ENCODE results near the gene FCN1. TPM values are rescaled to one million over a fixed set of nuclear protein-coding genes. Genes with fewer than 3 reads are reported as not detected.

FCN1 gene
- total and polyA plus RNA-seq, 2 donors (not counting 1 experiment from before 2014, with no cell fraction given) = not detected

DNA sequence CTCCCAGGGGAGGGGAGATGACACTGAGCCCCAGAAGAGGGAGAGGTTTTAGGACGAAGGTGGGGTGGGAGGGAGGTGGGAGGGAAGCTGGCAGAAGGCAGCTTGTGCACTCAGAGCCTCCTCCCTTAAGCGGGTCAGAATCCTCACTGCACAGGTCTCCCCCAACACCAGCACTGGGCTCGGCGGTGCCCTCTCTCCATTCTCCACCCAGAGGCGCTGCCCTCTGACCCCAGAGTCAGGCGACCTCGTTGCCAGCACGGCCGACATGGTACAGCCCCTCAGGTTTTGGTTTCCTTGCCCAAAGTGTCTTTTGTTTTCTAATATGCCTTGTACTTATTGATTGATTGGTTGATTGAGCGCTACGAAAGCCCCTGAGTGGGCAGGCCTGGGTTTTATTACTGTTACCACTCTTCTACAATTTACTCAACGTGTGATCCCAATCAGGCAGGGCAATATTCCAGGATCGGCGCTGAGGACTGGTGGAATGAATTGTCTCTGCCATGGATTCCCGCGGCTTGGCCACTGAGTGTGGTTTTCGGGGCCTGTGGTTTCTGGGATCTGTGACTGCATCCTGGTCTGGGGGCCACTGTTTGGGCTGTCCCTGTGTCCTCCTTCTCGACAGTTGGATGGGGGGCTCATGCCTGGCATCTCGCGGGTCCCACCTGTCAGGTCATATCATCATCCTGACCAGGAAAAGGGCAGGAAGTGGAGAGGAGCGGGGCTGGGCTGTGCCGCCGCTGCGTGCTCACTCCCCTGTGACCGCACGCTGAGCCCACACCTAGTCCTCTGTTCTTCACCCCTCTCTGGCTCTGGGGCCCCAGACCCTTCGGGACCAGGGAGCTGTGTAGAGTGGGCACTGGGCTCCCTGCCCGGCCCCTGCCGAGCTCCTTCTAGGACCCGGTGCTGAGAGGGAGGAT, 46.7 kb downstream of the FCN1 start:
- Histone ChIP-seq H3K27ac (ENCODE audit: insufficient read depth, low read length) (no peak overlapping the region), H2AFZ (ENCODE audit: low read length) (no peak overlapping the region)

DNA sequence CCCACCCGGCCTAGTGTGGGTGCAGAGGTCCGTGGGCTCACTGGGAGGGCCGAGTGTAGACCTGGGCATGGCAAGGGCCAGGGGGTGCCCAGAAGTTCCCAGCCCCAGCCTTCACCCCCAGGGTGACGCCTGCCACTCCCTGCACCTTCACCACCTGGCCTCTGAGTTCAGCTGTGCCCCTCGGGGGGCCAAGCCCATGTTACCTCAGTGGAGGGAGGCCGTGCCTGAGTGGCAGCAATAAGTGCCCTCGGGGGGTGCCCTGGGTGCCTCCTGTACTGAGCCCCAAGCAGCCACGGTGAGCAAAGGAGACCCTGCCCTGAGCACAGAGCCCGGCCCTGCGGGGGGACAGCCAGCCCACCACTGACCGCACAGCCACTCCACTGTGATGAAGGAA, 47.4 kb downstream of the FCN1 start:
- Histone ChIP-seq H4K20me1 (ENCODE audit: control insufficient read depth, extremely low read depth, insufficient read depth, low read length) (no peaks in the 10 kb centered on the region), H3K4me3 (replicated peaks in 1 of 4; ENCODE audit: control extremely low read depth in 1 of 4, insufficient read depth in 1 of 4, low read depth in 3 of 4, low read length in 4 of 4) (no peak overlapping the region), H3K79me2 (ENCODE audit: control insufficient read depth, insufficient read depth, low read length) (no peaks in the 10 kb centered on the region), H3K9ac (ENCODE audit: insufficient read depth, low read length) (no peak overlapping the region), H3K4me1 (ENCODE audit: control insufficient read depth, extremely low read depth, insufficient read depth, low read length) (no peaks in the 10 kb centered on the region), H3K9me3 (ENCODE audit: control insufficient read depth, insufficient read depth, low read depth, low read length) (no peaks in the 10 kb centered on the region), H3K36me3 (ENCODE audit: control insufficient read depth, insufficient read depth, low read length) (no peaks in the 10 kb centered on the region), H3K27ac (ENCODE audit: insufficient read depth, low read length) (no peak overlapping the region), H2AFZ (ENCODE audit: low read length) (no peak overlapping the region), H3K27me3 (ENCODE audit: control insufficient read depth, insufficient read depth, low read length) (peaks cover 3% of the 10 kb centered on the region), H3K4me2 (ENCODE audit: extremely low read depth, insufficient read depth, low read length) (no peak overlapping the region)
- TF ChIP-seq, protein P1, sequence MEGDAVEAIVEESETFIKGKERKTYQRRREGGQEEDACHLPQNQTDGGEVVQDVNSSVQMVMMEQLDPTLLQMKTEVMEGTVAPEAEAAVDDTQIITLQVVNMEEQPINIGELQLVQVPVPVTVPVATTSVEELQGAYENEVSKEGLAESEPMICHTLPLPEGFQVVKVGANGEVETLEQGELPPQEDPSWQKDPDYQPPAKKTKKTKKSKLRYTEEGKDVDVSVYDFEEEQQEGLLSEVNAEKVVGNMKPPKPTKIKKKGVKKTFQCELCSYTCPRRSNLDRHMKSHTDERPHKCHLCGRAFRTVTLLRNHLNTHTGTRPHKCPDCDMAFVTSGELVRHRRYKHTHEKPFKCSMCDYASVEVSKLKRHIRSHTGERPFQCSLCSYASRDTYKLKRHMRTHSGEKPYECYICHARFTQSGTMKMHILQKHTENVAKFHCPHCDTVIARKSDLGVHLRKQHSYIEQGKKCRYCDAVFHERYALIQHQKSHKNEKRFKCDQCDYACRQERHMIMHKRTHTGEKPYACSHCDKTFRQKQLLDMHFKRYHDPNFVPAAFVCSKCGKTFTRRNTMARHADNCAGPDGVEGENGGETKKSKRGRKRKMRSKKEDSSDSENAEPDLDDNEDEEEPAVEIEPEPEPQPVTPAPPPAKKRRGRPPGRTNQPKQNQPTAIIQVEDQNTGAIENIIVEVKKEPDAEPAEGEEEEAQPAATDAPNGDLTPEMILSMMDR (conservative IDR thresholded peaks at IDR 0.05 in 1 of 2, IDR thresholded peaks at IDR 0.05 in 1 of 2; ENCODE audit: low read depth in 1 of 2, low read length in 2 of 2) = no peak
- TF ChIP-seq EZH2 (IDR thresholded peaks at IDR 0.05; ENCODE audit: low read length, missing control alignments) = no peak
- no peak for DNase-seq (ENCODE audit: low read depth in 2 of 2)

More for the DNA sequence above, 46.7 kb downstream of the FCN1 start:
- DNase-seq (ENCODE audit: low read depth in 2 of 2) = no peak
- Histone ChIP-seq H3K9me3 (ENCODE audit: control insufficient read depth, insufficient read depth, low read depth, low read length) (no peaks in the 10 kb centered on the region), H3K4me2 (ENCODE audit: extremely low read depth, insufficient read depth, low read length) (no peak overlapping the region), H4K20me1 (ENCODE audit: control insufficient read depth, extremely low read depth, insufficient read depth, low read length) (no peaks in the 10 kb centered on the region), H3K27me3 (ENCODE audit: control insufficient read depth, insufficient read depth, low read length) (peaks cover 3% of the 10 kb centered on the region), H3K4me1 (ENCODE audit: control insufficient read depth, extremely low read depth, insufficient read depth, low read length) (no peaks in the 10 kb centered on the region), H3K9ac (ENCODE audit: insufficient read depth, low read length) (no peak overlapping the region), H3K4me3 (replicated peaks in 1 of 4; ENCODE audit: control extremely low read depth in 1 of 4, insufficient read depth in 1 of 4, low read depth in 3 of 4, low read length in 4 of 4) (no peak overlapping the region), H3K36me3 (ENCODE audit: control insufficient read depth, insufficient read depth, low read length) (no peaks in the 10 kb centered on the region), H3K79me2 (ENCODE audit: control insufficient read depth, insufficient read depth, low read length) (no peaks in the 10 kb centered on the region)
- TF ChIP-seq EZH2 (IDR thresholded peaks at IDR 0.05; ENCODE audit: low read length, missing control alignments) = no peak
- TF ChIP-seq, protein P1 (conservative IDR thresholded peaks at IDR 0.05 in 1 of 2, IDR thresholded peaks at IDR 0.05 in 1 of 2; ENCODE audit: low read depth in 1 of 2, low read length in 2 of 2) = no peak

DNA sequence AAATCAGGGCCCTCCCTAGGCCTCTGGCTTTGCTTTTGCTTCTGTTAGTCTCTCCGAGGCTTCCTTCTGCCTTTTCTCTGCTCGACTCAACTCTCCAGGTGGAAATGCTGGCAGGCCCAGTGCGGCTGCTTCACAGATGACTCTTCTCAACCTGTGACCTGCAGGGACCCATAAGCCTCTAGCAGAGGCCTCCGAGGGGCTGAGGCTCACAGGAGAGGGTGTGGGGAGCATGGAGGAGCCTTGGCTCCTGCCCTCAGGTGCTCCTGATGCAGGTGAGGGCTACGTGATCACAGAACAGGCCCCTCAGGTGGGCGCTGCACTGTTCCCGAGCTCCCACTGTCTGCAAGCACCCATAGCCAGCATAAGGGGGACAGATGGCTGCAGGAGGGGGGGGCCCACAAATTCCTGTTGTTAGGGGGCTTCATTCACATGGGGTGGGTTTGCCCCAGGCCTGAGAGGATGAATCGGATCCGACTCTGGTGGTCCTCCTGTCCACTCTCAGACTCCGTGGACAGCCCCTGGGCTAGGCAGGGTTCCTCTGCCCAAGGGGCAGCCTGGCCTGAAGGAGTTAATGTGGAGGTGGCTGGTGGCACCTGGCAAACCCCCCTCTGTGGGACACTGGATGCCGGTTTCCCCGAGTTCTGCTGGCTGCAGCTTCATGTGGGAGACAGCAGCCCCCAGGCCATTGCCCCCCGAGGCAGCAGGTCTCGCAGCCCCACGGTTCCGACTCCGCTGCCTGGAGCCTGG, 48.0 kb downstream of the FCN1 start:
- no peak for DNase-seq (ENCODE audit: low read depth in 2 of 2)
- TF ChIP-seq, protein P1 (conservative IDR thresholded peaks at IDR 0.05 in 1 of 2, IDR thresholded peaks at IDR 0.05 in 1 of 2; ENCODE audit: low read depth in 1 of 2, low read length in 2 of 2) = no peak
- TF ChIP-seq EZH2 (IDR thresholded peaks at IDR 0.05; ENCODE audit: low read length, missing control alignments) = no peak
- no peak overlapping the region for H2AFZ ChIP-seq (ENCODE audit: low read length)
- no peak overlapping the region for H3K4me3 ChIP-seq (replicated peaks in 1 of 4; ENCODE audit: control extremely low read depth in 1 of 4, insufficient read depth in 1 of 4, low read depth in 3 of 4, low read length in 4 of 4)
- H4K20me1 ChIP-seq (ENCODE audit: control insufficient read depth, extremely low read depth, insufficient read depth, low read length) = no peaks in the 10 kb centered on the region
- no peaks in the 10 kb centered on the region for H3K9me3 ChIP-seq (ENCODE audit: control insufficient read depth, insufficient read depth, low read depth, low read length)
- H3K79me2 ChIP-seq (ENCODE audit: control insufficient read depth, insufficient read depth, low read length) = no peaks in the 10 kb centered on the region
- no peak overlapping the region for H3K27ac ChIP-seq (ENCODE audit: insufficient read depth, low read length)
- no peak overlapping the region for H3K4me2 ChIP-seq (ENCODE audit: extremely low read depth, insufficient read depth, low read length)
- no peaks in the 10 kb centered on the region for H3K36me3 ChIP-seq (ENCODE audit: control insufficient read depth, insufficient read depth, low read length)
- H3K9ac ChIP-seq (ENCODE audit: insufficient read depth, low read length) = no peak overlapping the region
- peaks cover 3% of the 10 kb centered on the region for H3K27me3 ChIP-seq (ENCODE audit: control insufficient read depth, insufficient read depth, low read length)
- no peaks in the 10 kb centered on the region for H3K4me1 ChIP-seq (ENCODE audit: control insufficient read depth, extremely low read depth, insufficient read depth, low read length)

Measured in fibroblast of lung (primary cell).